ENCODE results near the gene OR5AS1. TPM values are rescaled to one million over a fixed set of nuclear protein-coding genes. Genes with fewer than 3 reads are reported as not detected.
"Not testable (repeated sequence)": the region's sequence is repeated elsewhere in the genome, so short reads cannot be mapped to it uniquely, and the experiment has no call there.

OR5AS1 gene
- total RNA-seq, 4 donors from 2014 or later: not detected

- Histone ChIP-seq H3K4me1 (no peaks in the 10 kb centered on the region), H3K27me3 (no peaks in the 10 kb centered on the region), H3K36me3 (no peaks in the 10 kb centered on the region), H3K27ac (no peak overlapping the region), H3K4me3 (no peak overlapping the region), H3K9me3 (no peaks in the 10 kb centered on the region)
- intact Hi-C loops (cut with DNase I): no loop called here
- DNase-seq: no peak
- 72 to 88% methylated on average over 2 of the region's 2 CpGs for WGBS, 2 donors
- no peak for TF ChIP-seq POLR2A (IDR thresholded peaks at IDR 0.05)
- TF ChIP-seq, protein P1, sequence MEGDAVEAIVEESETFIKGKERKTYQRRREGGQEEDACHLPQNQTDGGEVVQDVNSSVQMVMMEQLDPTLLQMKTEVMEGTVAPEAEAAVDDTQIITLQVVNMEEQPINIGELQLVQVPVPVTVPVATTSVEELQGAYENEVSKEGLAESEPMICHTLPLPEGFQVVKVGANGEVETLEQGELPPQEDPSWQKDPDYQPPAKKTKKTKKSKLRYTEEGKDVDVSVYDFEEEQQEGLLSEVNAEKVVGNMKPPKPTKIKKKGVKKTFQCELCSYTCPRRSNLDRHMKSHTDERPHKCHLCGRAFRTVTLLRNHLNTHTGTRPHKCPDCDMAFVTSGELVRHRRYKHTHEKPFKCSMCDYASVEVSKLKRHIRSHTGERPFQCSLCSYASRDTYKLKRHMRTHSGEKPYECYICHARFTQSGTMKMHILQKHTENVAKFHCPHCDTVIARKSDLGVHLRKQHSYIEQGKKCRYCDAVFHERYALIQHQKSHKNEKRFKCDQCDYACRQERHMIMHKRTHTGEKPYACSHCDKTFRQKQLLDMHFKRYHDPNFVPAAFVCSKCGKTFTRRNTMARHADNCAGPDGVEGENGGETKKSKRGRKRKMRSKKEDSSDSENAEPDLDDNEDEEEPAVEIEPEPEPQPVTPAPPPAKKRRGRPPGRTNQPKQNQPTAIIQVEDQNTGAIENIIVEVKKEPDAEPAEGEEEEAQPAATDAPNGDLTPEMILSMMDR (IDR thresholded peaks at IDR 0.05): no peak
Observed at GRCh38 chr11:56049487-56049886, 22.0 kb downstream of the OR5AS1 start.

GRCh38 chr11:56056366-56056765, 28.9 kb downstream of the OR5AS1 start:
- H3K27me3 ChIP-seq; H3K4me3 ChIP-seq; H3K36me3 ChIP-seq; intact Hi-C loops (cut with DNase I); H3K27ac ChIP-seq; H3K4me1 ChIP-seq; DNase-seq; H3K9me3 ChIP-seq: not testable (repeated sequence)
- WGBS, 2 donors: 43 to 57% methylated on average over 4 of the region's 4 CpGs

- H3K4me1 ChIP-seq; H3K4me3 ChIP-seq; H3K27me3 ChIP-seq; intact Hi-C loops (cut with DNase I); H3K36me3 ChIP-seq; DNase-seq; H3K9me3 ChIP-seq; H3K27ac ChIP-seq: not testable (repeated sequence)
- WGBS, 2 donors: 30 to 31% methylated on average over 7 of the region's 7 CpGs
Observed at GRCh38 chr11:56057661-56058237, 30.3 kb downstream of the OR5AS1 start.

DNA sequence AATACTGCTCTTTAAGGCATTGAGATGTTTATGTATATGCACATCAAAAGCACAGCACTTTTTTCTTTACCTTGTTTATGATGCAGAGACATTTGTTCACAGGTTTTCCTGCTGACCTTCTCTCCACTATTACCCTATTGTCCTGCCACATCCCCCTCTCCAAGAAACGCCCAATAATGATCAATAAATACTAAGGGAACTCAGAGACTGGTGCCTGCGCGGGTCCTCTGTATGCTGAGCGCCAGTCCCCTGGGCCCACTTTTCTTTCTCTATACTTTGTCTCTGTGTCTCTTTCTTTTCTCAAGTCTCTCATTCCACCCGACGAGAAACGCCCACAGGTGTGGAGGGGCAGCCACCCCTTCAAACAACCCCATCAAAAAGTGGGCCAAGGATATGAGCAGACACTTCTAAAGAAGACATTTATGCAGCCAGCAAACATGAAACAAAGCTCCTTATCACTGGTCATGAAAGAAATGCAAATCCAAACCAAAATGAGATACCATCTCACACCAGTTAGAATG, 30.9 kb downstream of the OR5AS1 start:
- DNase-seq; H3K27me3 ChIP-seq; H3K36me3 ChIP-seq; H3K27ac ChIP-seq; intact Hi-C loops (cut with DNase I); H3K4me3 ChIP-seq; H3K9me3 ChIP-seq; H3K4me1 ChIP-seq: not testable (repeated sequence)
- WGBS, 2 donors: 68 to 70% methylated on average over 4 to 7 of the region's 7 CpGs

DNA sequence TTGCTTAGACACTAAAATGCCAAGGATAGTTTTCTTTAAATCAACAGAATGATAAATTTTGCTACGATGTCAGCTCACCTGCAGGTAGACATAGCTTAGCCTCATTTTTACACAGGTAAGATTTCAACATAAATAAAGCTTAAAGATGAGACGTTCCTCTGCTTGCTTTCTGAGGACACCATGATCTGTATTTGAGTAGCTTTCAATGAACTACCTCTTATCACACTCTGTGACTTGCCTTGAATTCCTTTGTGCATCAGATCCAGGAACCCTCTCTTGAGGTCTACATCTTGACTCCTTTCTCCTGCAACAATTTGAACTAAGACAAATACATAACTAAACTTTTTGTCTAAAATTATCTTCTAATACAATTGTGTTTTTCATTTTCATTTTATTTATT, 39.5 kb downstream of the OR5AS1 start:
- no peak for TF ChIP-seq POLR2A (IDR thresholded peaks at IDR 0.05)
- TF ChIP-seq, protein P1 (IDR thresholded peaks at IDR 0.05): no peak
- no peak for DNase-seq
- no peaks in the 10 kb centered on the region for H3K36me3 ChIP-seq
- H3K9me3 ChIP-seq: no peaks in the 10 kb centered on the region
- no peak overlapping the region for H3K4me3 ChIP-seq
- WGBS, 2 donors: 31 to 44% methylated on average over 2 of the region's 2 CpGs
- H3K27me3 ChIP-seq: no peaks in the 10 kb centered on the region
- intact Hi-C loops (cut with DNase I): no loop called here
- no peaks in the 10 kb centered on the region for H3K4me1 ChIP-seq
- H3K27ac ChIP-seq: no peak overlapping the region

Other genes with a start within 250 kb of the OR5AS1 start
- gene OR5D14, start 232.1 kb upstream of the OR5AS1 start, total RNA-seq: not detected
- gene OR5L1, start 216.3 kb upstream of the OR5AS1 start, total RNA-seq: not detected
- not detected for gene OR5D18, start 208.0 kb upstream of the OR5AS1 start, total RNA-seq
- not detected for gene OR5L2, start 200.4 kb upstream of the OR5AS1 start, total RNA-seq
- gene OR5D16, start 188.9 kb upstream of the OR5AS1 start, total RNA-seq: not detected
- gene TRIM51, start 144.4 kb upstream of the OR5AS1 start, total RNA-seq: not detected
- gene OR5W2, start 113.1 kb upstream of the OR5AS1 start, total RNA-seq: not detected
- gene OR5I1, start 91.3 kb upstream of the OR5AS1 start, total RNA-seq: not detected
- gene OR10AG1, start 57.7 kb upstream of the OR5AS1 start, total RNA-seq: not detected
- not detected for gene OR5F1, start 33.0 kb upstream of the OR5AS1 start, total RNA-seq
- not detected for gene OR8I2, start 65.7 kb downstream of the OR5AS1 start, total RNA-seq
- gene OR8H2, start 76.0 kb downstream of the OR5AS1 start, total RNA-seq: not detected
- gene OR8H3, start 94.7 kb downstream of the OR5AS1 start, total RNA-seq: not detected
- not detected for gene OR8J3, start 112.5 kb downstream of the OR5AS1 start, total RNA-seq
- not detected for gene OR8K5, start 132.7 kb downstream of the OR5AS1 start, total RNA-seq
- not detected for gene OR5J2, start 149.0 kb downstream of the OR5AS1 start, total RNA-seq
- gene OR5T2, start 206.6 kb downstream of the OR5AS1 start, total RNA-seq: not detected
- gene OR5T3, start 224.6 kb downstream of the OR5AS1 start, total RNA-seq: not detected
- not detected for gene OR5T1, start 246.5 kb downstream of the OR5AS1 start, total RNA-seq